Subcutaneous adipose tissue (tissue), 4 donors: ENCODE measurements around the gene SSBP4. TPM values are rescaled to one million over a fixed set of nuclear protein-coding genes. Genes with fewer than 3 reads are reported as not detected.

Experiments used
- total RNA-seq, 4 donors: library from RNA; depleted of rRNA; stranded (reverse); fragments of >200 nt; gene quantifications; one replicate each; pipeline ENCODE4 v1.1.0, GENCODE V29; 2016
- TF ChIP-seq, protein P1 (sequence below): fragments of 450-650 bp; IDR thresholded peaks from one replicate; pipeline ENCODE4 v1.5.1; 2016; ENCODE audit warnings: low read depth, mild to moderate bottlenecking, control low read depth, antibody characterized with exemption, moderate library complexity

Gene SSBP4
- total RNA-seq, 4 donors from 2014 or later = 19.8 to 32.0 (median 23.1) TPM

- TF ChIP-seq, protein P1, sequence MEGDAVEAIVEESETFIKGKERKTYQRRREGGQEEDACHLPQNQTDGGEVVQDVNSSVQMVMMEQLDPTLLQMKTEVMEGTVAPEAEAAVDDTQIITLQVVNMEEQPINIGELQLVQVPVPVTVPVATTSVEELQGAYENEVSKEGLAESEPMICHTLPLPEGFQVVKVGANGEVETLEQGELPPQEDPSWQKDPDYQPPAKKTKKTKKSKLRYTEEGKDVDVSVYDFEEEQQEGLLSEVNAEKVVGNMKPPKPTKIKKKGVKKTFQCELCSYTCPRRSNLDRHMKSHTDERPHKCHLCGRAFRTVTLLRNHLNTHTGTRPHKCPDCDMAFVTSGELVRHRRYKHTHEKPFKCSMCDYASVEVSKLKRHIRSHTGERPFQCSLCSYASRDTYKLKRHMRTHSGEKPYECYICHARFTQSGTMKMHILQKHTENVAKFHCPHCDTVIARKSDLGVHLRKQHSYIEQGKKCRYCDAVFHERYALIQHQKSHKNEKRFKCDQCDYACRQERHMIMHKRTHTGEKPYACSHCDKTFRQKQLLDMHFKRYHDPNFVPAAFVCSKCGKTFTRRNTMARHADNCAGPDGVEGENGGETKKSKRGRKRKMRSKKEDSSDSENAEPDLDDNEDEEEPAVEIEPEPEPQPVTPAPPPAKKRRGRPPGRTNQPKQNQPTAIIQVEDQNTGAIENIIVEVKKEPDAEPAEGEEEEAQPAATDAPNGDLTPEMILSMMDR = no peak
Observed at GRCh38 chr19:18414504-18415177, 4.6 kb upstream of the SSBP4 start.

GRCh38 chr19:18415178-18415867, 3.9 kb upstream of the SSBP4 start:
- TF ChIP-seq, protein P1 = no peak

DNA sequence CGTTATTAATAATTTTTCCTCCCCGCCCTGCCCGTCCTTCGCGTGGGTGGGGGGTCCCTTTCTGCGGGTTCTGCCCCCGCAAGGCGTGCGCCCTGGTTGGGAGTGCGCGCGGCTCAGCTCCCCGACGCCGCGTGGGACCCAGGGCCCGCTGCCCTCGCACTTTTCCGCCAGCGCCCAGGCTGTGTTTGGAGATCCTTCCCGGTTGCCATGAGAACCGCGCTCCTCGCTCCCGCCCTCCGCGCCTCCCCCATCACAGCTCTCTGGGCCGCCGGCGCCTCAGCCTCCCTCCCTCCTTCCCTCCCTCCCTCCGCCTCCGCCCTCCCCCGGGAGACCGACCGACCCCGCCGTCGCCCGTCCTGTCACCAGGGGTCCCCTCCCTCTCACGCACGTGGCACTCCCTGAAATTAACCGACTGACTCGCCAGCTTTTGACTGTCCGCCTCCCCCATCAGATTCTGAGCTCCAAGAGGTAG, 2.4 kb upstream of the SSBP4 start:
- TF ChIP-seq, protein P1 = no peak

DNA sequence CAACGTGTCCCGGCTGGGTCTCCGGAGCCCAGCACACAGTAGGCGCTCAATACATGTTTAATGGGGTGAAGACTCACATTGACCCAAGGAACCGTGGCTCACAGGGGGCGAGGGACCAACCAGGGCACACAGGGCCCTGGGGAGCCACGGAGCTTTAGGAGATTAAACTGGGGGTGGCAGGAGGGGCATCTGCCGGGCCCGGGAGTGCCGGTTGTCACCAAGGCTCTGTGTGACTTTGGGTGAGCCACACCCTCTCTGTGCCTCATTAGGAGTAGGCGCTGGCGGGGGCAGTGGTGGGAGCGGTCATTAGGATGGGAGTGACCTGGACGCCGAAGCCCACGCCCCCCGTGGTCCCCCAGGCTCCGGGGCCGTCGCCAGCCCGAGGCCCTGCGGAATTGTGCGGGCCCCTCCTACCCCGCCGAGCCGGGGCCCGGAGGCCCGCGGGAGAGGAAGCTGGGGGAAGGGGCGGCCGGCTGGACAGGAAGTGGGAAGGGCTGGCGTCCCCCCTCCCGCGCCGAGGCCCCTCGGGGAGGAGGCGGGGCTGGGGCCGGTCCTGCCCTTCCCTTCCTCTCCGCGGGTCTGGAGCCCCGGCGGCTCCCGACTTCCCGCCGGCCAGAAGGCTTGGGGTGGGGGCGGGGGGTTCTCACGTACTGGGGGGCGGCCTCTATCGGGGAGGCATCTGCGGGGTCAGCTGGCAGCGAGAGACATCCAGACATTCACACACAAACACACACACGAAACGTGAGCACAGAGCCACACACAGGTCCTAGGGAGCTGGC, 1.8 kb upstream of the SSBP4 start:
- TF ChIP-seq, protein P1 = no peak

- TF ChIP-seq, protein P1 = no peak
Observed at GRCh38 chr19:18418029-18418482, 1.1 kb upstream of the SSBP4 start.

- TF ChIP-seq, protein P1 = no peak
Observed at GRCh38 chr19:18418483-18419194, 559 bp upstream of the SSBP4 start.
